Stimulated activated CD8-positive, alpha-beta memory T cell treated with anti-CD3 and anti-CD28 coated beads, Interleukin-4, amount 100 ng/mL, for 24 hours (primary cell): ENCODE data around the gene COBL.

Experiments used
- DNase-seq: peaks from one replicate; pipeline ENCODE4 v3.0.0-alpha.2; 2020; ENCODE audit warnings: low read depth

COBL gene

DNA sequence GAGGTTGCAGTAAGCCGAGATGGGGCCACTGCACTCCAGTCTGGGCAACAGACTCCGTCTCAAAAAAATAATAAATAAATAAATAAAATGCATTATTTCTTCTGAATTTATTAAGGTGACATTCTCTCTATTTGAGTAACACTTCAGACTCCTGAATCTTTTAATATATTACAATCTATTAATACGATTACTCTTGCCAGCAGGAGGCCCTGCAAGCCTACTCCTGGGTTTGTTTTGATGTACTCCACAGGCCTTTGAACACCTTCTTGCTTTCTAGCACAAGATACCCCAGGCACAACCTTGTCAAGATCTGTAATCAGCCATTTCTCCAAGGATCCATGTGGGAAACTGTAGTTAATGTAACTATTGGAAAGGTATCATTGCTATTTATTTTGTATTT, 63.5 kb downstream of the COBL start:
- no peak for DNase-seq

GRCh38 chr7:51251290-51251689, 65.3 kb downstream of the COBL start:
- no peak for DNase-seq

- no peak for DNase-seq
Observed at GRCh38 chr7:51250512-51250911, 66.1 kb downstream of the COBL start.

DNA sequence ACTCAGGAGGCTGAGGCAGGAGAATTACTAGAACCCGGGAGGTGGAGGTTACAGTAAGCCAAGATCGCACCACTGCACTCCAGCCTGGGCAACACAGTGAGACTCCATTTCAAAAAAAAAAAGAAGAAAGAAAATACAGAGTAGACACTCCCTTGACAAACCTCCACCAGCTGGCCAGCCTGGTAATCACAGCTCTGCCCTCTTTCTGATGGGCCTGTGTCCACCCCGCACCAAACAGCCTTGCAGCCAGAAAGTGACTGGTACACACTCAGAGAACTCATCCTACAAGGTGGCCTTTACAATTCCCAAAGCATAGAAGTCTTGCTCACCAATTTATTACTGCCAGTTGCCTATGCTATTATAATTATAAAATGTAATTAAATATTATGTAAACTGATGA, 66.6 kb downstream of the COBL start:
- no peak for DNase-seq

DNA sequence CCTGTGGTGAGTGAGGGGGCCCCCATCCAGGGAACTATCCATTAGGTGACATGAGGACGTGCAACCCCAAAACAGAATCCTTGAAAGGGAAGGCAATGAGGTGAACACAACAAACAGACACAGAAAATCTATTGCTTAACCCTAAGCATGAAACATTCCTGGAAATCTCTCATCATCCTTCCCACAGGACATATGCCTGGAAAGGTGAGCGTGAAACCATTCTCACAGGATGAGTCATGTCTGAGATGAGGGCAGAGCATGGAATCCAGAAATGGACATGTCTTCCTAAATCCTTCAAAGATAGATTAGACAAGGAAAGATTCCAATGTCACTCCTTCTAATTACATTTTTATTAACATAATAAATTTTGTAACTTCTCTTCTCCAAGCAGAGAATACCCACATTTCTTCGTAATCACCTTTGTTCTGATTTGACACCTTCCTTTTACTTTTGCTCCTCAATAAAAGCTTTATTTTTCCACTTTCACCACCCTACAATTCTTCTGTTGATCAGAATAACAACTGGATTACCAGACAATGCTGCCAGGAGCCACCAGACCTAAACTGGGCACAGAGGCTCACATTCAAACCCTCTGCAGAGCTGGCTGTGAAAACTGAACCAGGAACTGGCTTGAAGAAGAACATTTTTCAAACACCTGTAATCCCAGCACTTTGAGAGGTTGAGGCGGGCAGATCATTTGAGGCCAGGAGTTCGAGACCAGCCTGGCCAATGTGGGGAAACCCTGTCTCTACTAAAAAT, 67.2 kb downstream of the COBL start:
- no peak for DNase-seq

GRCh38 chr7:51246258-51247245, 70.1 kb downstream of the COBL start:
- no peak for DNase-seq

DNA sequence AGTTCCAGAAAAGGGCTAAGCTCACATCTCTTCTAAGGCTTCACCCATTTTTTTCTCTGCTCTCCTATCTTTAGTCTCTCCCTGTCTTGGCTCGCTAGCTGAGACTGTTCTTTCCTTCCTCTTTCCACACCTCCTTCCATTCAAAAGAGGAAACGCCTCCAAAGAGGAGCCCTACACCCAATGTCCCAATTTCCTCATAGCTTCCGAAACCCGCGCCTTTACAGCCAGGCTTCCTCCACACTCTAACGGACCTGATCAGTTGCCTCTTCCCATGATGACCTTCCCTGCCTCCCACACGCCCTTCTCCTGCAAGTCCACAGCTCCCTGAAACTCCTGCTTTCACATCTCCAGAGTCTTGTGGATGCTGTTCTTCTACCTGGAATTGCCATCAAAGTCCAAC, 71.7 kb downstream of the COBL start:
- no peak for DNase-seq

- no peak for DNase-seq
Observed at GRCh38 chr7:51244053-51244452, 72.6 kb downstream of the COBL start.

DNA sequence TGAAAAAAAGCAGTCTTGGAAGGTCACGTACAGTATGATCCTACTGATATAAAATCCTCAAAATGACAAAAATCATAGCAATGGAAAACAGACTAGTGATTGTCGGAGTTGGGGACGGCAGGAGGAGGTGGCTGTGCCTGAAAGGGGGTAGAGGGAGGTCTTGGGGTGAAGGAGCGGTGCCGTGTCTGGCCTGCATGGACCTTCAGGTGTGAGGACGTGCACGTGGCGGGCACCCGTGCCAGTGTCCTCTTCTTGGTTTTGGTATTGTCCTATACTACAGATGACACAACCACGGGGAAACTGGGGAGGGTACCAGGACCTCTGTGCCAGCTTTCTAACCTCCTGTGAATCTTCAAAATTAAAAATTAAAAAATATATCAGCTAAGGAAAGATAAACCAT, 73.0 kb downstream of the COBL start:
- no peak for DNase-seq

- DNase-seq, result no peak
Observed at GRCh38 chr7:51242881-51243518, 73.6 kb downstream of the COBL start.

- DNase-seq, result no peak
Observed at GRCh38 chr7:51242007-51242691, 74.5 kb downstream of the COBL start.

DNA sequence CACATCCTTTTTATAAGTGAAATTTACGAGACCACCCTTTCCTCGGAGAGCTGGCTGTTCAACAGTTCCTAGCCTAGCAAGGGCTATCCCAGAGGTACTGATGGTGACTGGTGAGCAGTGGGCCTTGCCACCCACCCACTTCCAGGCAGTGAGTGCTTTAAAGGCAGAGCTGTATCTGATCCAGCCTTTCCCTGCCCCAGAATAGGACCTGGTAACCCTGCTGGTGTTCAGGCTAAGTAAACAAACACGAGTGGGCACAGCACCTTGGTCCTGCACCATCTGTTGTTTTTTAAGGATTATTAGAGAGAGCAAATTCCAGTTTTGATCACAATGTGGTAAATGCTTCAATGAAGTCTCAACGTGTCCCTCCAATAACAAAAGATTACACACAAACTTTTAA, 75.7 kb downstream of the COBL start:
- no peak for DNase-seq

- no peak for DNase-seq
Observed at GRCh38 chr7:51239691-51240090, 76.9 kb downstream of the COBL start.

DNA sequence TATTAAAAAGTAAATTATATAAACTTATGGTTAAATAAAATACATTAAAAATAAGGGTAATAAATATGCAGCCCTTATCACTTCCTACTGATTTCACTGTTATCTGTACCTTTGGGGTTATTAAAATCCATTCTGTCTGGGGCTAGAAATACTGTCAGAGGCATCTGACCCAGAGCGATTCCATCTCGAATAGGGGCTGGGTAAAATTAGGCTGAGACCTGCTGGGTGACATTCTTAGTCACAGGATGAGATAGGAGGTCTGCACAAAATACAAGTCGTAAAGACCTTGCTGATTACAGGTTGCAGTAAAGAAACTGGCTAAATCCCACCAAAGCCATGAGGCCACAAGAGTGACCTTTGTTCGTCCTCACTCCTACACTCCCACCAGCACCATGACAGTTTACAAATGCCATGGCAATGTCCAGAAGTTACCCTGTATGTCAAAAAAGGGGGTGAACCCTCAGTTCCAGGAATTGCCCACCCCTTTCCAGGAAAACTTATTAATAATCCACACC, 77.6 kb downstream of the COBL start:
- DNase-seq, result no peak

DNA sequence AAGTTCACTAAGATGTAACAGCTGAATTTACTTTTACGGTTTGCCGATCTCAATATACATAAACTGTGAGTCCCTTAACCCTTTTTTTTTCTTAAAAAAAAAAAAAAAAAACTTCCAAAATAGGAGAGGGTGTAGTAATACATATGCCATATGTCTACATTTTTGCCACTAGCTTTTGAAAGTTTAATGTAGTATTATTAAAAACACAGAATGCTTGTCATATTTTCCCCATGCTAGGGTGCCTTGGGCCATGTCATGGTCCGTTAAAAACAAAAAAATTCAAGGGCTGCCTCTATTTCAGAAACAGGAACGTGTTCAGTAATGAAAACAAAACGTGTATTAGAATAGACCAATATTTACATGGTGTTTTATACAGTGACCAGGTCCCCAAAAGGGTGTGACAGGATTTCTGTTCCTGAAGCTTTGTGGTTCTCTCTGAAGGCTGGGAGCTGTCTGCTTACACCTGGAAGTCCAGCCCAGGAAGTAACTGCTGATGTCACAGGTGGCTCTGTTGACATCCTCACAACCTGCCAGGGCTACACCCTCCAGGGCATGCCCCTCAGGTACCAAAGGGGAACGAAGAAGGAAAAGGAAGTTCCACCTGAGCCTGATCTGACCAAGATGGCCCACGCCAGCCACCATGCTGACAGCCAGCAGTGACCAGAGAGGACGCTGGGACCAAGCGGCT, 79.0 kb downstream of the COBL start:
- DNase-seq, result no peak

DNA sequence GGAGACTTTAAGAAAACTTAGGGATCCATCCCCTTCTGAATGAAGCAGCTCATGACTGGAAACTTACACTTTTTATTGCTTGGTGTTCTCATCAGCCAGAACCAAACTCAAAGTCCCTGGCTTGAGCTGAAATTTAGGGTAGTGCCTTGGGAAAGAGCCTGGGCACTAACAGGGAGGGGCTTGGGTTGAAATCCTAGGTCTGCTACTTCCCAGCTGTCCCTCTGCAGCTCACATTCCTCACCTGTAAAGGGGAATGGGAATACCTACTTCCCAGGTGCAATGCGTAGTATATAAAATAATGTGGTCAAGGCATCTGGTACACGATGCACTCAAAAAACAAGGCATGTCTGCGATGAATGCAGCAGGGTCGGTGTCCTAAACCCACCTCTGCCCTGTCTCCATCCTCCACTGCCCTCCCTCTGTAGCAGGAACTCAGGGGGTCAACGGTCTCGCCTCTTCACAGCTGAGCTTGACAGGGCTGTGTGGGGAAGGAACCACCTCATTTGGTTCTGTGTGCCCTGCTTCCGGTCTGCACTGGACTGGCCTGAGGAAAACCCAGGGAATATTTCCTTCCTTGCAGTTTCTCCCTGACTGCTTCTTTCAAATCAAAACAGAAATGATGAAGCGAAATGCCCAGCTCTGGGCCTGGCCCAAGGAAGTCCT, 80.0 kb downstream of the COBL start:
- DNase-seq, result no peak

- no peak for DNase-seq
Observed at GRCh38 chr7:51235593-51236313, 80.9 kb downstream of the COBL start.

DNA sequence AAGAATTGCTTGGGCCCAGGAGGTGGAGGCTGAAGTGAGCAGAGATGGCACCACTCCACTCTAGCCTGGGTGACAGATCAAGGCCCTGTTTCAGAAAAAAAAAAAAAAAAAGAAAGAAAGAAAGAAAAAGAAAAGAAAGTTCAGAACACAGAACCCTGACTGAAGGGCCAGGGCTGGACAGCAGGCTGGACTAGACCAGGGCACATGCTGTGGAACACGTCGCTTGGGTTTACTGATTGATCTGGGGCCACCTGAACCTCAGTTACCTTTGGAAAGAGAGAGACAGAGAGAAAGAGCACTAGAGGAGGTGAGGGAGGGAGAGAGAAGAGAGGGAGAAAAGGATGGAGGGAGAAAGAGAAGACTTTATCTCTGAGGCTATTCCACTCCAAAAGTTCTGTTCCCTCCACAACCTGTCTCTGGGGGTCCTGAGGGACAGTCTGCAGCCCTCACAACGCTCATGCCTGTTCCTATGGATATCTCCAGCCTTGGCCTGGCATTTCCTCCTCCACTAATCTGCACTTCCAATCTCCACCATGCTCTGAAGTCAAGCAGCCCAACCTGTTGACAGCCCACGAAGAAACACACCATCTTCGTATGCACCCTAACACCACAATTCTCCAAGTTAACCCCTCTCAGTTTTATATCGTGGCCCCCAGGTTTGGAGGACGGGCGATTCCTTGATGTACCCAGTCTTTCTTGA, 81.8 kb downstream of the COBL start:
- DNase-seq, result no peak

DNA sequence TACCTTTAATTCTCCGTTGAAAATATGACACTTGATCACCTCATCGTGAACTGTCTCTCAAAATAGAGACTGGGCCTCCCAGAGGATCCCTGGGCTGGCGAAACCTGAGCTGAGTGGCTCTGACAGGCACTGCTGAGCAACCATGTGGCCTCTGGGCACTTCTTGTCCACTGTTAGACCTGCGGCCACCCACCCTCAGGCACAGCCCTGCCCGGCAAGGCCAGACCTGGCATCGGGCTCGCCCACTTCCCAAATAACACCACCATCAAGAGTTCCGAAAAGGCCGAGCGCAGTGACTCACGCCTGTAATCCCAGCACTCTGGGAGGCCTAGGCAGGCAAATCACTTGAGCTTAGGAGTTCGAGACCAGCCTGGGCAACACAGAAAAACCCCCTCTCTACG, 82.5 kb downstream of the COBL start:
- DNase-seq, result no peak
